Mammary epithelial cell (primary cell): ENCODE results near the gene UHMK1.

Experiments
- EZH2 ChIP-seq: IDR thresholded peaks from 2 replicates; pipeline ENCODE4 v1.6.1; 2012; ENCODE audit warnings: low read length, inconsistent platforms, borderline replicate concordance
- TF ChIP-seq, protein P1 (sequence below), 2 donors: IDR thresholded peaks in 1 of 2; conservative IDR thresholded peaks in 1 of 2; 2 replicates each; pipeline ENCODE4 v1.5.1; 2011 to 2012; ENCODE audit warnings: inconsistent platforms in 2 of 2, low read length in 2 of 2, mild to moderate bottlenecking in 2 of 2, control low read depth in 1 of 2, low read depth in 1 of 2; ENCODE audit not compliant: insufficient read depth in 1 of 2; ENCODE audit errors: extremely low read depth in 1 of 2

DNA sequence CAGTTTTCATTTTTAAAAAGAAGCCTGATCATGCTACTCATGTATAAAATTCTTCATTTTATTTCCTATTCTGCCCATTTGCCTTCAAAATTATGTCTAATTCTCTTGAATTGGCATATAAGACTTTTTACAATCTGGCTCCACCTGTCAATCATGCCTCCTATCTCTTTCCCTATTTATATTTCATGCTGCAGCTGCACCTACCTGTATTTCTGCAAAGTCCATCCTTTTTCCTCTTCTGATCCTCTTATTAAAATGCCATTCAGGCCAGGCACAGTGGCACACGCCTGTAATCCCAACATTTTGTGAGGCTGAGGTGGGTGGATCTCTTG lies 33.3 kb downstream of the UHMK1 start:
- TF ChIP-seq, protein P1, sequence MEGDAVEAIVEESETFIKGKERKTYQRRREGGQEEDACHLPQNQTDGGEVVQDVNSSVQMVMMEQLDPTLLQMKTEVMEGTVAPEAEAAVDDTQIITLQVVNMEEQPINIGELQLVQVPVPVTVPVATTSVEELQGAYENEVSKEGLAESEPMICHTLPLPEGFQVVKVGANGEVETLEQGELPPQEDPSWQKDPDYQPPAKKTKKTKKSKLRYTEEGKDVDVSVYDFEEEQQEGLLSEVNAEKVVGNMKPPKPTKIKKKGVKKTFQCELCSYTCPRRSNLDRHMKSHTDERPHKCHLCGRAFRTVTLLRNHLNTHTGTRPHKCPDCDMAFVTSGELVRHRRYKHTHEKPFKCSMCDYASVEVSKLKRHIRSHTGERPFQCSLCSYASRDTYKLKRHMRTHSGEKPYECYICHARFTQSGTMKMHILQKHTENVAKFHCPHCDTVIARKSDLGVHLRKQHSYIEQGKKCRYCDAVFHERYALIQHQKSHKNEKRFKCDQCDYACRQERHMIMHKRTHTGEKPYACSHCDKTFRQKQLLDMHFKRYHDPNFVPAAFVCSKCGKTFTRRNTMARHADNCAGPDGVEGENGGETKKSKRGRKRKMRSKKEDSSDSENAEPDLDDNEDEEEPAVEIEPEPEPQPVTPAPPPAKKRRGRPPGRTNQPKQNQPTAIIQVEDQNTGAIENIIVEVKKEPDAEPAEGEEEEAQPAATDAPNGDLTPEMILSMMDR (conservative IDR thresholded peaks at IDR 0.05 in 1 of 2, IDR thresholded peaks at IDR 0.05 in 1 of 2; ENCODE audit: extremely low read depth in 1 of 2, insufficient read depth in 1 of 2, low read depth in 1 of 2, low read length in 2 of 2): no peak
- no peak for TF ChIP-seq EZH2
